HL-60 (cell line): ENCODE data around the gene EXOC6B.

ENCODE experiments used
- CTCF ChIP-seq: IDR thresholded peaks from one replicate; pipeline ENCODE4 v1.5.1; 2011; ENCODE audit warnings: low read length, control low read depth, inconsistent platforms; ENCODE audit not compliant: insufficient read depth
- GABPA ChIP-seq: IDR thresholded peaks from 2 replicates; pipeline ENCODE4 v1.6.1; 2012; ENCODE audit warnings: low read depth
- POLR2AphosphoS5 ChIP-seq: IDR thresholded peaks from 2 replicates; pipeline ENCODE4 v1.6.1; 2012; ENCODE audit warnings: low read depth
- REST ChIP-seq: IDR thresholded peaks from 2 replicates; pipeline ENCODE4 v1.6.1; 2012; ENCODE audit warnings: low read depth; ENCODE audit not compliant: insufficient replicate concordance

GRCh38 chr2:72682061-72682460, 143.8 kb downstream of the EXOC6B start:
- TF ChIP-seq CTCF (no peak), POLR2AphosphoS5 (no peak), GABPA (no peak), REST (no peak)
